ENCODE results near the gene RTL5.

DNA sequence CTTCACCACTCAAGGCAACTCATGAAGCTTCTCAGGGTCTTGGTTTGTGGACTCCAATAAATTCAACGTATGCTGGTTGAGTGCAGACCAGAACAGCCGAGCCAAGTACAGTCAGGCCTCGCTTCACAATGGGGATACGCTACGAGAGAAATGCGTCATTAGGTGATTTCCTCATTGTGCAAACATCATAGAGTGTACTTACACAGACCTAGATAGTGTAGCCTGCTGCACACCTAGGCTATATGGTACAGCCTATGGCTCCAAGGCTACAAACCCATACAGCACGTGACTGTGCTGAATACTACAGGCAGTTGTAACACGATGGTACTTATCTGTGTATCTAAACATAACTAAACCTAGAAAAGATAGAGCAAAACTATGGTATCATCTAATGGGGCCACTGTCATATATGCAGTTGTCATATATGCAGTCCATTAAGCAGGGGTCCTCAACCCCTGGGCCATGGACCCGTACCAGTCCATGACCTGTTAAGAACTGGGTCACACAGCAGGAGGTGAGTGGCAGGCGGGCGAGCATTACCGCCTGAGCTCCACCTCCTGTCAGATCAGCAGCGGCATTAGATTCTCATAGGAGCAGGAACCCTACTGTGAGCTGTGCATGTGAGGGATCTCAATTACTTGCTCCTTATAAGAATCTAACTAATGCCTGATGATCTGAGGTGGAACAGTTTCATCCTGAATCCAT, 31.5 kb downstream of the RTL5 start:
- TF ChIP-seq, protein P1, sequence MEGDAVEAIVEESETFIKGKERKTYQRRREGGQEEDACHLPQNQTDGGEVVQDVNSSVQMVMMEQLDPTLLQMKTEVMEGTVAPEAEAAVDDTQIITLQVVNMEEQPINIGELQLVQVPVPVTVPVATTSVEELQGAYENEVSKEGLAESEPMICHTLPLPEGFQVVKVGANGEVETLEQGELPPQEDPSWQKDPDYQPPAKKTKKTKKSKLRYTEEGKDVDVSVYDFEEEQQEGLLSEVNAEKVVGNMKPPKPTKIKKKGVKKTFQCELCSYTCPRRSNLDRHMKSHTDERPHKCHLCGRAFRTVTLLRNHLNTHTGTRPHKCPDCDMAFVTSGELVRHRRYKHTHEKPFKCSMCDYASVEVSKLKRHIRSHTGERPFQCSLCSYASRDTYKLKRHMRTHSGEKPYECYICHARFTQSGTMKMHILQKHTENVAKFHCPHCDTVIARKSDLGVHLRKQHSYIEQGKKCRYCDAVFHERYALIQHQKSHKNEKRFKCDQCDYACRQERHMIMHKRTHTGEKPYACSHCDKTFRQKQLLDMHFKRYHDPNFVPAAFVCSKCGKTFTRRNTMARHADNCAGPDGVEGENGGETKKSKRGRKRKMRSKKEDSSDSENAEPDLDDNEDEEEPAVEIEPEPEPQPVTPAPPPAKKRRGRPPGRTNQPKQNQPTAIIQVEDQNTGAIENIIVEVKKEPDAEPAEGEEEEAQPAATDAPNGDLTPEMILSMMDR (conservative IDR thresholded peaks at IDR 0.05; ENCODE audit: low read length), result no peak
- TF ChIP-seq EZH2phosphoT487 (IDR thresholded peaks at IDR 0.05; ENCODE audit: borderline replicate concordance, low read depth, low read length), result no peak
